Neuronal stem cell (in vitro differentiated cells): ENCODE measurements around the gene KCTD10.
"Not testable (repeated sequence)": the region's sequence is repeated elsewhere in the genome, so short reads cannot be mapped to it uniquely, and the experiment has no call there.

Experiments
- DNase-seq: peaks from one replicate; pipeline ENCODE4 v3.0.0-alpha.2; 2013; ENCODE audit warnings: low spot score
- H2AFZ ChIP-seq: one replicate; pipeline ENCODE4 v1.6.1; 2013; ENCODE audit warnings: mild to moderate bottlenecking, low read length, inconsistent platforms
- H2AK5ac ChIP-seq: 2 replicates; pipeline ENCODE4 v1.6.1; 2013; ENCODE audit warnings: low read depth, mild to moderate bottlenecking, inconsistent platforms, low read length, moderate library complexity, mixed read lengths
- H2BK120ac ChIP-seq: 2 replicates; pipeline ENCODE4 v1.6.1; 2013; ENCODE audit warnings: low read depth, mild to moderate bottlenecking, inconsistent platforms, low read length, moderate library complexity, mixed read lengths
- H2BK12ac ChIP-seq: one replicate; pipeline ENCODE4 v1.6.1; 2013; ENCODE audit warnings: low read length, inconsistent platforms
- H2BK15ac ChIP-seq: 2 replicates; pipeline ENCODE4 v1.6.1; 2013; ENCODE audit warnings: mild to moderate bottlenecking, low read length, inconsistent platforms, mixed read lengths
- H2BK5ac ChIP-seq: one replicate; pipeline ENCODE4 v1.6.1; 2013; ENCODE audit warnings: inconsistent platforms, mild to moderate bottlenecking, low read length, moderate library complexity
- H3K14ac ChIP-seq: one replicate; pipeline ENCODE4 v1.6.1; 2013; ENCODE audit warnings: low read length, inconsistent platforms
- H3K18ac ChIP-seq: 2 replicates; pipeline ENCODE4 v1.6.1; 2013; ENCODE audit warnings: low read length, inconsistent platforms
- H3K23ac ChIP-seq: 2 replicates; pipeline ENCODE4 v1.6.1; 2013; ENCODE audit warnings: low read depth, mild to moderate bottlenecking, mixed read lengths, low read length, inconsistent platforms; ENCODE audit not compliant: poor library complexity
- H3K27ac ChIP-seq: replicated peaks from 3 replicates; pipeline ENCODE4 v1.5.1; 2013; ENCODE audit warnings: low read length, inconsistent platforms
- H3K27me3 ChIP-seq, 3 experiments: 2 replicates each; pipeline ENCODE4 v1.6.1; 2013; ENCODE audit warnings: low read length in 3 of 3, mild to moderate bottlenecking in 2 of 3, inconsistent platforms in 1 of 3, low read depth in 1 of 3, mixed read lengths in 1 of 3, moderate library complexity in 1 of 3; ENCODE audit not compliant: control insufficient read depth in 3 of 3, insufficient read depth in 3 of 3
- H3K36me3 ChIP-seq, 2 donors: replicated peaks in 1 of 2; 2 replicates each; pipeline ENCODE4 v1.6.1; 2013; ENCODE audit warnings: low read length in 2 of 2; ENCODE audit not compliant: control insufficient read depth in 2 of 2, insufficient read depth in 2 of 2
- H3K4ac ChIP-seq: 2 replicates; pipeline ENCODE4 v1.6.1; 2013; ENCODE audit warnings: inconsistent platforms, mild to moderate bottlenecking, low read length, moderate library complexity
- H3K4me1 ChIP-seq, 2 donors: 1 replicate in 1 of 2; 2 replicates in 1 of 2; pipeline ENCODE4 v1.6.1; 2013; ENCODE audit warnings: low read length in 2 of 2, low read depth in 1 of 2; ENCODE audit not compliant: control insufficient read depth in 2 of 2, insufficient read depth in 1 of 2
- H3K4me2 ChIP-seq: one replicate; pipeline ENCODE4 v1.6.1; 2013; ENCODE audit warnings: mild to moderate bottlenecking, low read length, inconsistent platforms; ENCODE audit not compliant: insufficient read depth, poor library complexity, severe bottlenecking
- H3K4me3 ChIP-seq, 2 donors: 2 replicates each; pipeline ENCODE4 v1.5.1; 2013; ENCODE audit warnings: low read length in 2 of 2, mild to moderate bottlenecking in 2 of 2, inconsistent platforms in 1 of 2, moderate library complexity in 1 of 2
- H3K79me1 ChIP-seq: one replicate; pipeline ENCODE4 v1.6.1; 2013; ENCODE audit warnings: low read depth, mild to moderate bottlenecking, inconsistent platforms, low read length, moderate library complexity
- H3K9ac ChIP-seq: one replicate; pipeline ENCODE4 v1.6.1; 2013; ENCODE audit warnings: mild to moderate bottlenecking, low read depth, low read length, inconsistent platforms; ENCODE audit not compliant: poor library complexity
- H3K9me3 ChIP-seq, 2 donors: replicated peaks in 1 of 2; 2 replicates each; pipeline versions ENCODE3 to v1.6.1; 2013; ENCODE audit warnings: low read length in 2 of 2, mild to moderate bottlenecking in 2 of 2, inconsistent platforms in 1 of 2, low read depth in 1 of 2, mixed read lengths in 1 of 2, moderate library complexity in 1 of 2; ENCODE audit not compliant: control insufficient read depth in 2 of 2, insufficient read depth in 1 of 2
- H4K8ac ChIP-seq: one replicate; pipeline ENCODE4 v1.6.1; 2013; ENCODE audit warnings: low read depth, mild to moderate bottlenecking, inconsistent platforms, low read length, moderate library complexity
- H4K91ac ChIP-seq: one replicate; pipeline ENCODE4 v1.6.1; 2013; ENCODE audit warnings: low read length, low read depth, mild to moderate bottlenecking, inconsistent platforms; ENCODE audit not compliant: poor library complexity
- WGBS, 2 donors: extraction: QIAGEN DNeasy Blood & Tissue Kit; methylation state at CpG; one replicate each; pipeline ENCODE4 v1.1.7; 2013; ENCODE audit warnings: missing lambda C conversion rate in 2 of 2, mixed read lengths in 1 of 2; ENCODE audit not compliant: insufficient read length in 2 of 2, insufficient replicate concordance in 1 of 2; ENCODE audit errors: extremely low coverage in 2 of 2; 5-methylcytosine and 5-hydroxymethylcytosine counted together

The KCTD10 gene

GRCh38 chr12:109444259-109444658, 32.8 kb downstream of the KCTD10 start:
- no CpG with 5 or more reads among the region's 6 CpGs for WGBS, 2 donors
- no peak overlapping the region for H3K4ac ChIP-seq
- DNase-seq = no peak
- no peak overlapping the region for H4K8ac ChIP-seq
- no peak overlapping the region for H2BK120ac ChIP-seq
- no peak overlapping the region for H3K27ac ChIP-seq
- H3K18ac ChIP-seq = no peak overlapping the region
- H3K36me3 ChIP-seq = peaks cover 5 to 63% of the 10 kb centered on the region in 2 donors
- no peak overlapping the region for H2BK12ac ChIP-seq
- H3K27me3 ChIP-seq = no peaks in the 10 kb centered on the region
- peaks cover 0 to 1% of the 10 kb centered on the region in 2 donors for H3K9me3 ChIP-seq
- H3K14ac ChIP-seq = no peak overlapping the region
- no peak overlapping the region for H4K91ac ChIP-seq
- H2BK15ac ChIP-seq = no peak overlapping the region
- no peak overlapping the region for H3K23ac ChIP-seq
- no peak overlapping the region for H3K4me3 ChIP-seq
- no peaks in the 10 kb centered on the region for H3K79me1 ChIP-seq
- no peaks in the 10 kb centered on the region for H3K4me1 ChIP-seq
- no peak overlapping the region for H2AFZ ChIP-seq
- H2BK5ac ChIP-seq = no peak overlapping the region
- H2AK5ac ChIP-seq = no peak overlapping the region
- no peak overlapping the region for H3K9ac ChIP-seq
- no peak overlapping the region for H3K4me2 ChIP-seq

- Histone ChIP-seq H2BK15ac (no peak overlapping the region), H2BK5ac (no peak overlapping the region), H3K36me3 (peaks cover 5 to 58% of the 10 kb centered on the region in 2 donors), H3K79me1 (no peaks in the 10 kb centered on the region), H2AFZ (no peak overlapping the region), H3K4me3 (no peak overlapping the region), H4K8ac (no peak overlapping the region), H3K18ac (no peak overlapping the region), H3K4me2 (no peak overlapping the region), H2BK120ac (no peak overlapping the region), H3K14ac (no peak overlapping the region), H4K91ac (no peak overlapping the region), H2BK12ac (no peak overlapping the region), H3K23ac (no peak overlapping the region), H3K9me3 (peaks cover 0 to 1% of the 10 kb centered on the region in 2 donors), H3K9ac (no peak overlapping the region), H3K4me1 (no peaks in the 10 kb centered on the region), H3K27ac (no peak overlapping the region), H3K4ac (no peak overlapping the region), H2AK5ac (no peak overlapping the region), H3K27me3 (no peaks in the 10 kb centered on the region)
- WGBS, 2 donors = no CpG with 5 or more reads among the region's 5 CpGs
- DNase-seq = no peak
These were observed 33.3 kb downstream of the KCTD10 start for GRCh38 chr12:109443794-109444193.

GRCh38 chr12:109440851-109441490, 36.1 kb downstream of the KCTD10 start:
- Histone ChIP-seq H3K4me1 (no peaks in the 10 kb centered on the region), H3K36me3 (peaks cover 3 to 30% of the 10 kb centered on the region in 2 donors), H2AFZ (no peak overlapping the region), H3K79me1 (no peaks in the 10 kb centered on the region), H3K4ac (no peak overlapping the region), H3K27ac (no peak overlapping the region), H2BK5ac (no peak overlapping the region), H2BK15ac (no peak overlapping the region), H3K9me3 (no peaks in the 10 kb centered on the region), H3K18ac (no peak overlapping the region), H3K23ac (no peak overlapping the region), H4K8ac (no peak overlapping the region), H2BK12ac (no peak overlapping the region), H3K14ac (no peak overlapping the region), H4K91ac (no peak overlapping the region), H3K9ac (no peak overlapping the region), H2BK120ac (no peak overlapping the region), H3K27me3 (no peaks in the 10 kb centered on the region), H3K4me2 (no peak overlapping the region), H3K4me3 (no peak overlapping the region), H2AK5ac (no peak overlapping the region)
- WGBS, 2 donors = no CpG with 5 or more reads among the region's 9 CpGs
- no peak for DNase-seq

- not testable (repeated sequence) for H3K14ac ChIP-seq, H3K23ac ChIP-seq, H2BK12ac ChIP-seq, H4K8ac ChIP-seq, H3K4ac ChIP-seq, H3K27ac ChIP-seq, H3K4me3 ChIP-seq, H2AFZ ChIP-seq, H4K91ac ChIP-seq, H3K4me1 ChIP-seq, H2AK5ac ChIP-seq, H3K79me1 ChIP-seq, H3K27me3 ChIP-seq, H2BK15ac ChIP-seq, DNase-seq, H2BK120ac ChIP-seq, H3K9me3 ChIP-seq, H3K18ac ChIP-seq, H3K9ac ChIP-seq, H3K4me2 ChIP-seq, H2BK5ac ChIP-seq
- peaks cover 1 to 20% of the 10 kb centered on the region in 2 donors for H3K36me3 ChIP-seq
- WGBS, 2 donors = no CpG with 5 or more reads among the region's 13 CpGs
These were observed 37.1 kb downstream of the KCTD10 start for GRCh38 chr12:109439951-109440350.
